HL-60 (cell line): Measurements from ENCODE around the gene OR5T1.

Source experiments
- DNase-seq, 2 experiments: peaks; one replicate each; pipeline ENCODE4 v3.0.0-alpha.2; 2010 to 2020; ENCODE audit warnings: low read depth in 1 of 2, low spot score in 1 of 2
- H3K27ac ChIP-seq: fragments of 250-450 bp; sonication (Bioruptor Pico); replicated peaks from 2 replicates; pipeline ENCODE4 v1.5.1; 2020; ENCODE audit warnings: mild to moderate bottlenecking, moderate library complexity
- H3K27me3 ChIP-seq: fragments of 250-450 bp; sonication (Bioruptor Pico); 2 replicates; pipeline ENCODE4 v1.5.1; 2021; ENCODE audit warnings: mild to moderate bottlenecking, moderate library complexity; ENCODE audit not compliant: insufficient read depth, poor library complexity, severe bottlenecking
- H3K4me3 ChIP-seq: replicated peaks from 2 replicates; pipeline ENCODE4 v1.5.1; 2011; ENCODE audit warnings: mild to moderate bottlenecking, control low read depth, low read length; ENCODE audit not compliant: insufficient read depth
- CTCF ChIP-seq: IDR thresholded peaks from one replicate; pipeline ENCODE4 v1.5.1; 2011; ENCODE audit warnings: low read length, control low read depth, inconsistent platforms; ENCODE audit not compliant: insufficient read depth
- GABPA ChIP-seq: IDR thresholded peaks from 2 replicates; pipeline ENCODE4 v1.6.1; 2012; ENCODE audit warnings: low read depth
- POLR2AphosphoS5 ChIP-seq: IDR thresholded peaks from 2 replicates; pipeline ENCODE4 v1.6.1; 2012; ENCODE audit warnings: low read depth
- REST ChIP-seq: IDR thresholded peaks from 2 replicates; pipeline ENCODE4 v1.6.1; 2012; ENCODE audit warnings: low read depth; ENCODE audit not compliant: insufficient replicate concordance
- SPI1 ChIP-seq: IDR thresholded peaks from 2 replicates; pipeline ENCODE4 v1.6.1; 2012; ENCODE audit warnings: low read depth, mild to moderate bottlenecking, borderline replicate concordance

Gene OR5T1

DNA sequence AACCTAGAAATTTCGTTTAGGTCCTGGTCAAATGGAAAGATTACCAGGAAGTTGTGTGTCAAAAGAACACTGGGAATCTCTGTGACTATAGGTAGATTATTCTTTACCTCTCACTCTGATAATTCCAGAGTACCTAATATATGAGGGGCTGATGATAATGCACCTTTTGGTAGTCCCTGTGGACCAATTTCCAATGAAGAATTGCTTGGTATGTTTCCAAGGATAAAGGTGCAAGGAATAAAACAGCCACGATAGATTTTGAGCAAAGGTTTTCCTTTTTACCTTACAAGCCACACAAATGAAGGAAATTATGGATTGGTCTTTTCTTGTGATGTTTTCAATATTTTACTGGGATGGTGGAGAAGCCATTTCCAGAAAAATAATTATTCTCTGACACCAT is 18.2 kb downstream of the OR5T1 start, which contains the start of gene OR8H1:
Gene OR8H1, minus strand, starts transcription at position 101 of the 400 bp plus-strand sequence. CDS start 1,192 bp downstream, outside the sequence.
- Histone ChIP-seq H3K4me3 (no peak within 1 kb of the TSS), H3K27ac (no peak within 1 kb of the TSS), H3K27me3 (no peaks in the 10 kb centered on the region)
- DNase-seq: no peak
- TF ChIP-seq SPI1: no peak
- TF ChIP-seq REST: no peak
- no peak for TF ChIP-seq GABPA
- TF ChIP-seq POLR2AphosphoS5: no peak
- no peak for TF ChIP-seq CTCF

DNA sequence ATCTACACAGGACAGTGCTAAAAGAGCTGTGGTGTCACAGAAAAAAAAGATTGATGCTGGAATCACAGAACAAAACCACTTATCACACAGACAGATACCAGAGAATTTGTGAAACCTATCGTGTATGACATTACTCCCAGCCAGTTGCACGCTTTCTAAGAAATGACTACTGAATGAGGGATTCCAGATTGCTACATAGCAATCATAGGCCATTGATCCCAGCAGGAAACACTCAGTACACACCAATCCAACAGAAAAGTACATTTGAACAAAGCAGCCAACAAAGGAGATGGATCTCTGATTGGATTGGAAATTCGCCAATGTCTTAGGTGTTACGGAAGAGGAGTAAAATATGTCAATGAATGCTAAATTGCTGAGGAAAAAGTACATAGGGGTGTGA is 22.9 kb downstream of the OR5T1 start:
- DNase-seq: no peak
- H3K27ac ChIP-seq: no peak overlapping the region
- no peak overlapping the region for H3K4me3 ChIP-seq
- no peak for TF ChIP-seq GABPA
- no peak for TF ChIP-seq REST
- TF ChIP-seq POLR2AphosphoS5: no peak
- no peak for TF ChIP-seq SPI1
- no peak for TF ChIP-seq CTCF
- H3K27me3 ChIP-seq: no peaks in the 10 kb centered on the region

DNA sequence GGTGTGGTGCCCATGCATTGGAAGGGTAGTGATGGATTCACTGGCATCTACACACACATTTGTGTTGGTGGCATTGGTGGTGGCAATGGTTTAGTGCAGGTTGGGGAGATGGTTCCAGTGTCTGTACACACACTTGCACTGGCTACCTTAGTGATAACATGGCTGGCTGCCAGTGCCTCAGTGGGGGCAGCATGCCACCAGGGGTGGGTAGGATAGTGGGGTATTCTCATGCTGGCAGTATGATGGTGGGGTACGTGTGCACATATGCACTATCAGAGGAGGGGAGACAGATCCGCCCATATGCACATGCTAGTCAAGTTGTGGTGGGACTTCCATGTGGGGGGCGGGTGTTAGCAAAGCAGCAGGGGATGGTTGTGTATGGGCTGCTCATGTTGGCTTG is 33.9 kb downstream of the OR5T1 start:
- no peak for TF ChIP-seq POLR2AphosphoS5
- TF ChIP-seq REST: no peak
- TF ChIP-seq SPI1: no peak
- no peak for TF ChIP-seq CTCF
- no peak for TF ChIP-seq GABPA
- DNase-seq: no peak
- Histone ChIP-seq H3K27ac (no peak overlapping the region), H3K4me3 (no peak overlapping the region), H3K27me3 (no peaks in the 10 kb centered on the region)
